GM12878 (cell line): Measurements from ENCODE around the gene TMEM163. TPM values are rescaled to one million over a fixed set of nuclear protein-coding genes. Genes with fewer than 3 reads are reported as not detected.

Experiments
- ATAC-seq: fragments of 200-7000 bp; cut with Tn5 transposase; 3 replicates; pipeline ENCODE4 v1.9.1; 2020; ENCODE audit warnings: mild to moderate bottlenecking, moderate library complexity
- BruUV-seq: library from RNA; stranded (reverse); fragments of 400-500 nt; replicated peaks from 2 replicates; lab custom pipeline; 2021; lab: Mats Ljungman, UMichigan
- CTCF ChIA-PET: fragments of 300-600 bp; sonication (Branson Sonifier 250); formaldehyde crosslinking; extraction: SDS; loops from one replicate; lab custom pipeline; 2021; ENCODE audit warnings: inconsistent platforms; lab: Yijun Ruan, JAX
- POLR2A ChIA-PET: fragments of 350-600 bp; formaldehyde crosslinking; extraction: SDS; loops from one replicate; lab custom pipeline; 2021; ENCODE audit warnings: inconsistent platforms; lab: Charles Lee
- RAD21 ChIA-PET: fragments of 300-600 bp; sonication (Branson Sonifier 250); formaldehyde crosslinking; loops from one replicate; lab custom pipeline; 2023; ENCODE audit warnings: antibody characterized with exemption; ENCODE audit not compliant: unreplicated experiment; lab: Charles Lee
- SMC1A ChIA-PET: fragments of 300-600 bp; sonication (Branson Sonifier 250); formaldehyde crosslinking; loops from one replicate; lab custom pipeline; 2023; ENCODE audit not compliant: unreplicated experiment, uncharacterized antibody; lab: Charles Lee
- DNase-seq: peaks from one replicate; pipeline ENCODE4 v3.0.0-alpha.2; 2011; ENCODE audit warnings: low read depth, low spot score
- FAIRE-seq: peaks from 3 replicates; lab custom pipeline; 2011; peaks lifted over from hg19 to GRCh38; lab: Jason Lieb, UNC
- H2AFZ ChIP-seq: 2 replicates; pipeline ENCODE4 v1.6.0; 2011; ENCODE audit warnings: low read depth, low read length, control low read depth; ENCODE audit not compliant: control insufficient read depth
- H3K27ac ChIP-seq: 2 replicates; pipeline ENCODE4 v1.5.1; 2011; ENCODE audit warnings: control low read depth; ENCODE audit not compliant: control insufficient read depth, insufficient read depth
- H3K27me3 ChIP-seq, 2 experiments: replicated peaks in 1 of 2; 2 replicates each; pipeline versions ENCODE4 v1.6.0 to v1.6.1; 2011; ENCODE audit warnings: low read length in 1 of 2; ENCODE audit not compliant: control insufficient read depth in 2 of 2, insufficient read depth in 2 of 2
- H3K36me3 ChIP-seq, 2 experiments: 2 replicates each; pipeline ENCODE4 v1.5.1; 2011; ENCODE audit warnings: low read length in 1 of 2; ENCODE audit not compliant: control insufficient read depth in 2 of 2, insufficient read depth in 2 of 2
- H3K4me1 ChIP-seq: 2 replicates; pipeline ENCODE4 v1.6.1; 2011; ENCODE audit warnings: mild to moderate bottlenecking, low read length, moderate library complexity, mixed read lengths; ENCODE audit not compliant: control insufficient read depth, insufficient read depth
- H3K4me2 ChIP-seq: 2 replicates; pipeline ENCODE4 v1.6.0; 2011; ENCODE audit warnings: control low read depth; ENCODE audit not compliant: control insufficient read depth, insufficient read depth
- H3K4me3 ChIP-seq: fragments of 200-600 bp; sonication (generic); 2 replicates; pipeline ENCODE4 v1.5.1; 2016
- H3K79me2 ChIP-seq: 2 replicates; pipeline ENCODE4 v1.6.0; 2011; ENCODE audit warnings: low read length; ENCODE audit not compliant: control insufficient read depth, insufficient read depth
- H3K9ac ChIP-seq: 2 replicates; pipeline ENCODE4 v1.8.0; 2011; ENCODE audit warnings: low read length, control low read depth, mixed read lengths; ENCODE audit not compliant: control insufficient read depth, insufficient read depth
- H3K9me3 ChIP-seq: replicated peaks from 3 replicates; pipeline ENCODE4 v1.5.1; 2011; ENCODE audit warnings: mild to moderate bottlenecking, low read length; ENCODE audit not compliant: control insufficient read depth, insufficient read depth
- H4K20me1 ChIP-seq: 2 replicates; pipeline ENCODE4 v1.6.0; 2011; ENCODE audit not compliant: control insufficient read depth, insufficient read depth
- BHLHE40 ChIP-seq, 2 experiments: fragments of 450-650 bp in 1 of 2; IDR thresholded peaks; 2 replicates each; pipeline ENCODE4 v1.6.1; 2011 to 2017; ENCODE audit warnings: low read depth in 2 of 2, borderline replicate concordance in 1 of 2, improper control_type of control experiment in 1 of 2, low read length in 1 of 2, mild to moderate bottlenecking in 1 of 2
- BMI1 ChIP-seq: fragments of 450-650 bp; IDR thresholded peaks from 2 replicates; pipeline ENCODE4 v1.6.1; 2016; ENCODE audit warnings: mild to moderate bottlenecking, moderate library complexity, borderline replicate concordance
- CREM ChIP-seq: IDR thresholded peaks from 2 replicates; pipeline ENCODE4 v1.6.1; 2014; ENCODE audit warnings: antibody characterized with exemption, low read depth
- EP300 ChIP-seq, 2 experiments: fragments of 150-350 bp in 1 of 2; IDR thresholded peaks; 2 replicates each; pipeline ENCODE4 v1.6.1; 2011 to 2012; ENCODE audit warnings: low read depth in 2 of 2, low read length in 2 of 2, borderline replicate concordance in 1 of 2, improper control_type of control experiment in 1 of 2, inconsistent platforms in 1 of 2; ENCODE audit not compliant: control insufficient read depth in 1 of 2
- FOS ChIP-seq: IDR thresholded peaks from 3 replicates; pipeline ENCODE4 v1.6.1; 2011; ENCODE audit warnings: borderline replicate concordance; ENCODE audit not compliant: insufficient read length; ENCODE audit errors: extremely low read depth
- GABPA ChIP-seq: IDR thresholded peaks from 2 replicates; pipeline ENCODE4 v1.6.1; 2014; ENCODE audit warnings: antibody characterized with exemption, low read depth, mild to moderate bottlenecking, inconsistent platforms
- MEF2A ChIP-seq: IDR thresholded peaks from 2 replicates; pipeline ENCODE4 v1.6.1; 2011; ENCODE audit warnings: low read depth, mild to moderate bottlenecking, low read length, moderate library complexity; ENCODE audit not compliant: insufficient read depth
- SIX5 ChIP-seq: IDR thresholded peaks from 2 replicates; pipeline ENCODE4 v1.6.1; 2011; ENCODE audit warnings: mild to moderate bottlenecking, low read depth, low read length, moderate library complexity; ENCODE audit not compliant: severe bottlenecking
- SMAD1 ChIP-seq: fragments of 450-650 bp; IDR thresholded peaks from 2 replicates; pipeline ENCODE4 v1.6.1; 2018; ENCODE audit warnings: mild to moderate bottlenecking, low read depth; ENCODE audit not compliant: partially characterized antibody
- SPI1 ChIP-seq: IDR thresholded peaks from 2 replicates; pipeline ENCODE4 v1.6.1; 2011; ENCODE audit warnings: low read depth, mild to moderate bottlenecking, low read length, moderate library complexity, borderline replicate concordance; ENCODE audit not compliant: insufficient read depth
- ZZZ3 ChIP-seq: IDR thresholded peaks from 2 replicates; pipeline ENCODE4 v1.6.1; 2011; ENCODE audit warnings: low read depth; ENCODE audit not compliant: control insufficient read depth, insufficient read length
- WGBS: methylation state at CpG from one replicate; pipeline ENCODE4 v1.1.6; 2016; ENCODE audit warnings: low lambda C conversion rate; ENCODE audit not compliant: insufficient replicate concordance, insufficient coverage; ENCODE audit errors: missing lambda C conversion rate; 5-methylcytosine and 5-hydroxymethylcytosine counted together
- in situ Hi-C: fragments of 300-500 bp; cut with MboI; formaldehyde crosslinking; loops from 9 replicates; pipeline ENCODE4 v1.14.3; 2018; ENCODE audit warnings: mixed read lengths
- intact Hi-C: fragments of 100-400 bp; cut with micrococcal nuclease; formaldehyde crosslinking; loops from one replicate; pipeline ENCODE4 v1.14.2; 2022; ENCODE audit not compliant: unreplicated experiment
- polyA plus RNA-seq, 11 experiments: library from polyadenylated mRNA; depleted of rRNA in 4 of 11; unstranded in 6 of 11; stranded (reverse) in 5 of 11; fragments of >200 nt; fragmentation: Nextera tagmentation in 4 of 11; fragmentation: Illumina TruSeq in 1 of 11; extraction: Ambion mirVana in 4 of 11; extraction: Trizol in 1 of 11; gene quantifications; 1 replicate in 1 of 11; 2 replicates in 10 of 11; pipeline versions ENCODE4 v1.2.1 to v1.2.3, GENCODE V29; 2011 to 2016; ENCODE audit warnings: inconsistent platforms in 2 of 11, missing spikeins in 2 of 11, low read depth in 1 of 11
- total RNA-seq, 4 experiments: library from RNA; depleted of rRNA in 3 of 4; stranded (reverse); fragments of >200 nt in 3 of 4; fragmentation: Illumina TruSeq in 1 of 4; extraction: Trizol in 1 of 4; gene quantifications; 2 replicates each; pipeline versions ENCODE4 v1.2.1 to v1.2.3, GENCODE V29; 2013 to 2021
- TF ChIP-seq, protein P1 (sequence below): IDR thresholded peaks from 2 replicates; pipeline ENCODE4 v1.6.1; 2012; ENCODE audit warnings: low read depth, low read length, improper control_type of control experiment
- TF ChIP-seq, protein P2 (sequence below): IDR thresholded peaks from 2 replicates; pipeline ENCODE4 v1.6.1; 2012; ENCODE audit warnings: low read depth, low read length, improper control_type of control experiment
- TF ChIP-seq, protein P3 (sequence below): IDR thresholded peaks from 2 replicates; pipeline ENCODE4 v1.6.1; 2012; ENCODE audit warnings: improper control_type of control experiment, low read depth, low read length; ENCODE audit not compliant: insufficient replicate concordance
- TF ChIP-seq, protein P4 (sequence below): IDR thresholded peaks from 2 replicates; pipeline ENCODE4 v1.6.1; 2011; ENCODE audit warnings: low read depth, low read length, improper control_type of control experiment, borderline replicate concordance

TMEM163 gene
- total and polyA plus RNA-seq, 10 of the 15 experiments (the other 5 are each of a cell fraction or from before 2014, with no cell fraction given), result 0.05 to 0.11 (median 0.07) TPM; not detected in 4

DNA sequence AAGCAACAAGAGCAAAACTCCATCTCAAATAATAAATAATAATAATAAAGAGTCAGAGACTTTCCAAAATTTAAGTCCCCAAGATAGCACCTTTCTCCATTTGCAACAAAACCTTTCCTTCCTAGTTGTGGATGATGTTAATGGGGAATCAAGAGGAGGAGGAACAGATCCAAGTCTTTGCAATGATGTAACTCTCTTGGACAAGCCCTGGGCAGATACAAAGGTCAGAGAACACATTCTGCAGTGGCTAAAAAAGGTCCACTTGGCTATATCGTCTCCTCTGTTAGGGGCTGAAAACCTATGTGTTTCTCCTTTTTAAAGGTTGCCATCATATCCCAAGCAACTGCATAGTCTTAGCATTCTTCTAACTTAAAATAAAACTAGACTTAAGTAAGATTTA lies 151.1 kb downstream of the TMEM163 start:
- no peaks in the 10 kb centered on the region for H3K79me2 ChIP-seq
- intact Hi-C loops, result no loop called here
- H3K9me3 ChIP-seq, result no peaks in the 10 kb centered on the region
- no peak overlapping the region for H3K27ac ChIP-seq
- FAIRE-seq (no peak), DNase-seq (no peak)
- no peaks in the 10 kb centered on the region for H3K27me3 ChIP-seq
- peaks cover 10% of the 10 kb centered on the region for H3K4me1 ChIP-seq
- no peak overlapping the region for H3K4me2 ChIP-seq
- BruUV-seq, result no TSS peak
- no peaks in the 10 kb centered on the region for H4K20me1 ChIP-seq
- CTCF ChIA-PET, result no interaction called here
- no peak overlapping the region for H2AFZ ChIP-seq
- SMC1A ChIA-PET, result interaction anchor here (1.2 kb wide), 1 partner anchor 14 kb away, joined by 3 read pairs; no protein-coding TSS in a partner anchor
- in situ Hi-C loops, result no loop called here
- no peak for TF ChIP-seq CREM
- TF ChIP-seq BHLHE40 (IDR thresholded peaks at IDR 0.05; ENCODE audit: borderline replicate concordance in 1 of 2, low read depth in 2 of 2, low read length in 1 of 2), result no peak
- TF ChIP-seq, protein P1, sequence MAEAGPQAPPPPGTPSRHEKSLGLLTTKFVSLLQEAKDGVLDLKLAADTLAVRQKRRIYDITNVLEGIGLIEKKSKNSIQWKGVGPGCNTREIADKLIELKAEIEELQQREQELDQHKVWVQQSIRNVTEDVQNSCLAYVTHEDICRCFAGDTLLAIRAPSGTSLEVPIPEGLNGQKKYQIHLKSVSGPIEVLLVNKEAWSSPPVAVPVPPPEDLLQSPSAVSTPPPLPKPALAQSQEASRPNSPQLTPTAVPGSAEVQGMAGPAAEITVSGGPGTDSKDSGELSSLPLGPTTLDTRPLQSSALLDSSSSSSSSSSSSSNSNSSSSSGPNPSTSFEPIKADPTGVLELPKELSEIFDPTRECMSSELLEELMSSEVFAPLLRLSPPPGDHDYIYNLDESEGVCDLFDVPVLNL, result no peak
- TF ChIP-seq, protein P2, sequence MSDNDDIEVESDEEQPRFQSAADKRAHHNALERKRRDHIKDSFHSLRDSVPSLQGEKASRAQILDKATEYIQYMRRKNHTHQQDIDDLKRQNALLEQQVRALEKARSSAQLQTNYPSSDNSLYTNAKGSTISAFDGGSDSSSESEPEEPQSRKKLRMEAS, result no peak
- no peak for TF ChIP-seq BMI1
- TF ChIP-seq MEF2A, result no peak
- TF ChIP-seq GABPA, result no peak
- TF ChIP-seq ZZZ3, result no peak
- TF ChIP-seq, protein P3, sequence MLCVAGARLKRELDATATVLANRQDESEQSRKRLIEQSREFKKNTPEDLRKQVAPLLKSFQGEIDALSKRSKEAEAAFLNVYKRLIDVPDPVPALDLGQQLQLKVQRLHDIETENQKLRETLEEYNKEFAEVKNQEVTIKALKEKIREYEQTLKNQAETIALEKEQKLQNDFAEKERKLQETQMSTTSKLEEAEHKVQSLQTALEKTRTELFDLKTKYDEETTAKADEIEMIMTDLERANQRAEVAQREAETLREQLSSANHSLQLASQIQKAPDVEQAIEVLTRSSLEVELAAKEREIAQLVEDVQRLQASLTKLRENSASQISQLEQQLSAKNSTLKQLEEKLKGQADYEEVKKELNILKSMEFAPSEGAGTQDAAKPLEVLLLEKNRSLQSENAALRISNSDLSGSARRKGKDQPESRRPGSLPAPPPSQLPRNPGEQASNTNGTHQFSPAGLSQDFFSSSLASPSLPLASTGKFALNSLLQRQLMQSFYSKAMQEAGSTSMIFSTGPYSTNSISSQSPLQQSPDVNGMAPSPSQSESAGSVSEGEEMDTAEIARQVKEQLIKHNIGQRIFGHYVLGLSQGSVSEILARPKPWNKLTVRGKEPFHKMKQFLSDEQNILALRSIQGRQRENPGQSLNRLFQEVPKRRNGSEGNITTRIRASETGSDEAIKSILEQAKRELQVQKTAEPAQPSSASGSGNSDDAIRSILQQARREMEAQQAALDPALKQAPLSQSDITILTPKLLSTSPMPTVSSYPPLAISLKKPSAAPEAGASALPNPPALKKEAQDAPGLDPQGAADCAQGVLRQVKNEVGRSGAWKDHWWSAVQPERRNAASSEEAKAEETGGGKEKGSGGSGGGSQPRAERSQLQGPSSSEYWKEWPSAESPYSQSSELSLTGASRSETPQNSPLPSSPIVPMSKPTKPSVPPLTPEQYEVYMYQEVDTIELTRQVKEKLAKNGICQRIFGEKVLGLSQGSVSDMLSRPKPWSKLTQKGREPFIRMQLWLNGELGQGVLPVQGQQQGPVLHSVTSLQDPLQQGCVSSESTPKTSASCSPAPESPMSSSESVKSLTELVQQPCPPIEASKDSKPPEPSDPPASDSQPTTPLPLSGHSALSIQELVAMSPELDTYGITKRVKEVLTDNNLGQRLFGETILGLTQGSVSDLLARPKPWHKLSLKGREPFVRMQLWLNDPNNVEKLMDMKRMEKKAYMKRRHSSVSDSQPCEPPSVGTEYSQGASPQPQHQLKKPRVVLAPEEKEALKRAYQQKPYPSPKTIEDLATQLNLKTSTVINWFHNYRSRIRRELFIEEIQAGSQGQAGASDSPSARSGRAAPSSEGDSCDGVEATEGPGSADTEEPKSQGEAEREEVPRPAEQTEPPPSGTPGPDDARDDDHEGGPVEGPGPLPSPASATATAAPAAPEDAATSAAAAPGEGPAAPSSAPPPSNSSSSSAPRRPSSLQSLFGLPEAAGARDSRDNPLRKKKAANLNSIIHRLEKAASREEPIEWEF, result no peak
- TF ChIP-seq FOS, result no peak
- no peak for TF ChIP-seq SIX5
- TF ChIP-seq SMAD1, result no peak
- TF ChIP-seq, protein P4, sequence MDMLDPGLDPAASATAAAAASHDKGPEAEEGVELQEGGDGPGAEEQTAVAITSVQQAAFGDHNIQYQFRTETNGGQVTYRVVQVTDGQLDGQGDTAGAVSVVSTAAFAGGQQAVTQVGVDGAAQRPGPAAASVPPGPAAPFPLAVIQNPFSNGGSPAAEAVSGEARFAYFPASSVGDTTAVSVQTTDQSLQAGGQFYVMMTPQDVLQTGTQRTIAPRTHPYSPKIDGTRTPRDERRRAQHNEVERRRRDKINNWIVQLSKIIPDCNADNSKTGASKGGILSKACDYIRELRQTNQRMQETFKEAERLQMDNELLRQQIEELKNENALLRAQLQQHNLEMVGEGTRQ, result no peak
- TF ChIP-seq SPI1, result no peak
- TF ChIP-seq EP300 (IDR thresholded peaks at IDR 0.05; ENCODE audit: borderline replicate concordance in 1 of 2, control insufficient read depth in 1 of 2, low read depth in 2 of 2, low read length in 2 of 2), result no peak
- TF ChIP-seq, all 136 proteins: peak for 0
- ChIA-PET RAD21 (no interaction called here), POLR2A (no interaction called here)
- ATAC-seq, result no peak
- WGBS, result 29% methylated on average over 1 of the region's 1 CpG
- Histone ChIP-seq H3K4me3 (no peak overlapping the region), H3K9ac (no peak overlapping the region), H3K36me3 (no peaks in the 10 kb centered on the region)
